ENCODE measurements around the gene MCTP1.

MCTP1 gene

DNA sequence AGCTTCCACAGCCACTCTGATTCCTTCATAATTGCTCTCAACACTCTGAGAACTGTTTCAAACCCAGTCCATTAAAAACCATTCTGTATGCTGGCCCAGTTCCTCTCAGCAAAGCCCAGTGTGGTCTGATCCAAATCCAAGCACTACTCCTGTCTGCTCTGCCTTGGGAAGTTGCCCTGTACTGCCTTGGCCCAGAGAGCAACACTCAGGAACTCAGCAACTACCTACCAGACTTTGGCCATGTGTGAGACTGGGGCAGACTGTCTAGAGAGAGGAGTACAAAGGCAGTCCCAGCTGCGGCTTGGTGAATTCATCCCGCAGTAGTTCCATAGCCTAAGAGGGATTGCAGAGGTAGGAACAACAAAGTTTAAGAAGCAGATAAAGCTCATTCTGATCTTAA lies 214.4 kb downstream of the MCTP1 start:
- no peak for DNase-seq

DNA sequence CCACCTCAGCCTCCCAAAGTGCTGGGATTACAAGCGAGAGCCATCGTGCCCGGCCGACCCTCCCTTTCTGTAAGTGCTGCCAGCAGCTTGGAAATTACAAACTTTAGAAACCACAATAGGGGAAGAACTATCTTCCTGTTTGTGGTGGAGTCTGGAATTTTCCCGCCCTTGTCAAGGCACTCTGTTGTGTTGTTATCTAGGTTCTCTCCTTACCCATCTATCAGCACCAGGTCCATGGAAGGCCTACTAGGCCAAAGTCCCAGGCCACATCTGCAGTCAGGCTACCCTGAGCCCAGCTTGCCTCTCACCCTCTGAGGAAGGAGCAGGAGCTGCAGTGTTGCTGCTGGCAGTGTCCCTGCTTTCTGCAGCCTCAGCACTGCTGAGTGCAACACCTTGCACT lies 214.9 kb downstream of the MCTP1 start:
- no peak for DNase-seq

DNA sequence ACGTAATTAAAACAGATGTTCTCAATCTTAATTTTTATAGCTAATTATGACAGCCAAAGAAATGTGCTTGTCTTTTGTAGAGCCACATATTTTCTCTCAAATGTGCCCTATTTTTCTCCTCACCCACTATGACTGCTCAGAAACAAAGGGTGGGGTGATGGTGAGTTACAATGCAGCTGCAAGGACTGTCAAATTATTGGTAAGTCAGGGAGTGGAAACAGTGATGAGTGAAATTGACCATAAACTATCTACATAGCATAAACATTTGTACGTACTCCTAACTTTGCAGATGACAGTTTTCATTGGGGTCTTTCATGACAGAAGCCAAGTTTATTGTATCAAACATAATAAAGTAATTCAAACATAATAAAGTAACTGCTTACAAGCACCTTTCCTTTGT lies 215.9 kb downstream of the MCTP1 start:
- DNase-seq = no peak

DNA sequence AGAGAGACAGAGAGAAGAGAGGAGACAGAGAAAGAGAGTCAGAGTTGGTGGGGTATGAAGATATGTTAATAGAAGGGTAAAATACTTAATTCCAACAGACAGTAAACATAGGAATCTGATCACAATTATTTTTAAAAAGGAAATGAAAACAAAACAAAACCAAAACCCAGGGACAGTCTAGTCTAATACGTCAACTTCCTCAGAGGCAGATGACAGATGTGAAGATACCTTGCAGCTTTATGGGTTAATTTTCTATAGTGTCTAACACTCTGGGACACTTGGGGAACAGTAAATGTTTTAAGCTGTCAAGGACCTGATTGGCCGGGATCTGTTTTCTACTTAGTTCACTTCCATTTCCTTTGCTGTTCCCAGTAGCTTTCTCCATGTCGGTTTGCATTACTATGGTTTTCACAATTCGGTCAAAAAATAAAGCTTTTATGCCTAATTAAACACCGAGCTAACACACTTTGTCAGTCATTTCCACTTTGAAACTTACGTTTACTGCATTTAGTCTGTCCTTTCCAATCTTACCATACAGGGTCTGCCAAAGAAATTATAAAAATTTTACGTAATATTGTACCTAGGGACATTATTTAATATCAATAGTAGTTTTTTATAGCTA lies 216.5 kb downstream of the MCTP1 start:
- DNase-seq = no peak

DNA sequence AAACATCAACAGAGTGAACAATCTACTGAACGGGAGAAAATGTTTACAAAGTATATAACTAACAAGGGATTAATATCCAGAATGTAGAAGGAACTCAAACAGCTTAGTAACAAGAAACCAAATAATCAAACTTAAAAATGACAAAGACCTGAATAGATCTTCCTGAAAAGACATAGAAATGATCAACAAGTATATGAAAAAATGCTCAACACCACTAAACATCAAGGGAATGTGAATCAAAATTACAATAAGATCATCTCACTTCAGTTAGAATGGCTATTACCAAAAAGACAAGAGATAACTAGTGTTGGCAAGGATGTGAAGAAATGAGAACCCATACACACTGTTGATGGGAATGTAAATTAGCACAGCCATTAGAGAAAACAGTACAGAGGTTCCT lies 218.8 kb downstream of the MCTP1 start:
- DNase-seq = no peak

DNA sequence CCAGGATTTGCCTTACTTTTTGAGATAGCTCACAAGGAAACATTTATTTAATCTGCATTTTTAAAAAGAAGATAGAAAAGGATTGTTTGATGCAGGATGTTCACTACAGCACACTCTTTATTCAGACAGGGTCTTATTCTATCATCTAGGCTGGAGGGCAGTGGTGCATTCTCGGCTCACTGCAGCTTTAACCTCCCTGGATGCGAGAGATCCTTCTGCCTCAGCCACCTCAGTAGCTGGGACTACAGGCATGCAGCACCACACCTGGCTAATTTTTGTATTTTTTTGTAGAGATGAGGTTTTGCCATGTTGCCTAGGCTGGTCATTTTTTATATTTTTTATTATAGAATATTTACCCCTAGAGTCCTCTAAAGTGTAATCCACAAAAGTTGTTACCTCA lies 221.4 kb downstream of the MCTP1 start:
- DNase-seq = no peak

DNA sequence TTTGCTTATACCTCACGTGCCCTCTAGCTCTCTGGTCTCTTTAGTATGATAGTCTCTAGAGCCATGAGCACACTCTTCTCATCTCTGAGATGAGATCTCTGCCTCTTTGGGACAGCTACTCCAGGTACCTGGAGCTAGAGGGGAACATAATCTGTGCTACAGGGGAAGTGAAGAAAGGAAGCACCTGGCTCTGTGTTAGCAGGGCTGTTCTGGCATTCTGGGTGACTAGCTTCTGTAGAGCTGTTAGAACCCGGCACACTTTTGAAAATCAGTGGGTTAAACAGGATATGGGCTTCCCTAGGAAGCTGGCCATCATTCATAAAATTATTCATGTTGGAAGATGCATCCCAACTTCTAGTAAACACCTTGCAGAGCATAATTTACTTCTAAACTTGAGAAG lies 224.8 kb downstream of the MCTP1 start:
- DNase-seq = no peak

DNA sequence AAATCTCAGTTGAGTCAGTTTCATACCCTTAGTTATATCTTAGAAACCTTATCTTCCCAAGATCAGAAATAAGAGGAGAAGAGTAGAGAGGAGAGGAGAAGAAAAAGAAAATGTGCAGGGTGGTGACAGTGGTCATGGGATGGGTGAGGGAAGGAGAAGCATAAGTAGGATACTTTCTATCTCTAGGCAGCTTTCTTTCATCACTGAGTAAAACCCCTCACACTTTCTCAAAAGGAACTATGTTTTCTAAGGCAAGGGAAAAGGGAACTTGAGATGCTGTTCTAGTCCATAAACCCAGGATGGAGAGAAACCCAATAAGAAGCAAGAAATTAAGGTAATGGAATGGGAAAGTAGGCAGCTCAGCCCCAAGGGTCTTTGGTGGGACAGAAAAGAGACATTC lies 225.3 kb downstream of the MCTP1 start:
- DNase-seq = no peak

DNA sequence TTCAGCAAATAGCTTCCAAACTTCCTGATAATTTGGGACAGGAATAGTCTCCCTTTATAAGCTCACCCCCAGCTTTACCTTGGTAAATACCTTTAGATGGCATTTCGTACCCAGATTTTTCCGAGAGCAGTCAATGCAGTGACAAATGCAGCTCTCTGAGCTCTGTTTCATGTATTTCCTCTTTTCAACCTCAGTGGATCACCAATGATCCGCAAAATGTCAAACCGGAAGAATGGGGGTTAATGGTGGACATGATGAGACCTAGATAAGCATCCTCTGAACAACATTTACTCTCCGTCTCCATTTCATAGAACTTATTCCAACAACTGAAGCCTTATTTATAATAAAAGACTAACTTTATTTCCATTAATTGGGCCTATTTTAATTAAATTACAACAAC lies 227.3 kb downstream of the MCTP1 start:
- DNase-seq = no peak

DNA sequence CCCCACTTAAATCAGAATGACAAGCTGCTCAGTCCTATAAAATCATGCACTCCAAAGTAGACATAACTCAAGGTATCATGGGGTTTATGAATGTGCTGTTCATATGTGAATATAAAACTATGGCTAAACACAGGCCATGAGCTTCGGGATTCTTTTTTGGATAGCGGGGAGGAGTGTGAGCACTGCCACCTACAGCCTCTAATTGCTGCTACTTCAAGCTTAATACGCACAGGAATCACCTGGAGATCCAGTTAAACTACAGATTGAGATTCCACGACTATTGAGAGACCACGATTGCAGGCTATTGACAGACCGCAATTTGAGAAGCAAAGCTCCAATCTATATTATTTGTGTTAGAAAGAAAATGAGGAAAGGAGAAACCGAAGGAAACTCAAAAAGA lies 231.6 kb downstream of the MCTP1 start:
- DNase-seq = no peak

DNA sequence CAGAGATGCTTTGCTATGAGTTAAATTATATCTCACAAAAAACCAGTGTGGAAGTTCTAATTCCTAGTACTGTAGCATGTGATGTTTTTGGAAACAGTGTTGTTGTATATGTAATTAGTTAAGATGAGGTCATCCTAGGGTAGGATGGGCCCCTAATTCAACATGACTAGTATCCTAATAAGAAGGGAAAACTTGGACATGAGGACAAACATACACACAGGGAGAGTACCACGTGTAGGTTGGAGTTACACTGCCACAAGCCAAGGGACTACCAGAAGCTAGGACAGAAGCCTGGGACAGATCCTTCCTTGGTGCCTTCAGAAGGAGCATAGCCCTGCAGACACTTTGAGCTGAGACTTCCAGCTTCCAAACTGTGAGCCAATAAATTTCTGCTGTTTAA lies 234.2 kb downstream of the MCTP1 start:
- no peak for DNase-seq

DNA sequence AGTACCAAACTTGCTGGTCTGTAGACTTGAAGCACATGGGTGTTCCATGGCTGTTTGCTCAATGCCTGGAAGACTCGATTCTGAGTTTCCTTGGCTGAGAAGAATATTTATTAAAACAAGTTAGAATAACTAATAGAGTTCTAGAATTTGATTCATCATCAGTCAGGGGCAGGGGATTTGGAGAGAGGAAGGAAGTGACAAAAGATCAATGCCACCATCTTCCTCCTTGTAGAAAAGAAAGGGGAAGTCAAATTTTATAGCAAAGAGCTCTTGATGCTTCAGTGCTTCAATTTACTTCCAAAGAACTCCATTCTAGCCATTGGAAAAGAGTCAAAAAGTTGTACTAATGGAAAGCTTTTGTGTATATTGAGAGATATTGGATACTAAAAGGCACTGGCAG lies 236.3 kb downstream of the MCTP1 start:
- no peak for DNase-seq

DNA sequence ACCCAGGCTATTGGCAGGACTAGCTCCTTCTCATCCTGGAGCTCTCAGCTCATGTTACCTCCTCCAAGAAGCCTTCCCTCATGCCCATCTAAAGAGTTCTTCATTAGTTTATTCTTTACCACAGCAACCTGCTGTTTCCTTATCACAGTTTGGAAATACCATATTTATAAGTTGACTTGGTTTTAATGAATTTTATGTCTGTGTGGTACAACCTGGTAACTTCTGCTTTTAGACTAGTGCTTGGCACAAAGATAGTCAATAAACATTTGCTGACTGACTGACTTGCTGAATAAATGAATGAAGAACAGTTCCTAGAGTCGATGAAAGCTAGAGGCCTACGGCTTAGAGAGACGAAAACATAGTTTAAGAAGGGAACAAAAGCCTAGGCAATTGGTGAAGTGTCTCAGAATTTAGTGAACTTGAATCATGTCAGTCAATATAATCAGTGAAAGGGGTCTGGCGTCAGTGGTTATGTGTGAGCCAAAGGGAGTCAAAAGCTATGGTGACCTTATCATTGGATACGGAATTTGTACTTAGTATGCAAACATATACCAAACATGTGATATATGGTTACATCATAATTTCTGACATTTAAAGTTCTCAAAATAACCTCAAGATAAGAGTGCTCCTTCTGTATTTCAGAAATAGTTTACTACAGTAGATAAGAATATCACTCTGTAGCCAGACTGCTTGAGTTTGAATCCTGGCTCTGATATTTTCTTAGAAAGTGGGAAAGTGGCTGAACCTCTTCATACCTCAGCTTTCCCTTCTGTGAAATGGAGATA lies 239.5 kb downstream of the MCTP1 start:
- no peak for DNase-seq

DNA sequence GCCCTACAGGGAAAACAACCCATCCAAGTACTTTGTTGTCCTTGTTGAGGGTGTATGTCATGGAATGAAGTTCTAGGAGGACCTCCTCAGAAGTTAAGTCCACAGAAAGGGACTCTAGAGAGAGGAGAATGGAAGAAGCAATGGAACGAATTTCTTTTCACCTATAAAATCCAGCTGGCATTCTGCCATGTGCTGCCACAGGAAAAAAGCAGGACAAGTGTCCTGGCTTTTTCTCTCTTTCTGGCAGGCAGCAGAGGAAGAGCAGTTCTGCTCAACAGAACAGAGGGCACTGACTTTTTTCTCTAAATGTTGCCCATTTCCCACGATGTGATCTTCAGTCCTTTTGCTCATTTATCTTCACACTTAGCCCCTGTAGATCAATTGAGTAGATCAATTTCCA lies 240.8 kb downstream of the MCTP1 start:
- DNase-seq = no peak

DNA sequence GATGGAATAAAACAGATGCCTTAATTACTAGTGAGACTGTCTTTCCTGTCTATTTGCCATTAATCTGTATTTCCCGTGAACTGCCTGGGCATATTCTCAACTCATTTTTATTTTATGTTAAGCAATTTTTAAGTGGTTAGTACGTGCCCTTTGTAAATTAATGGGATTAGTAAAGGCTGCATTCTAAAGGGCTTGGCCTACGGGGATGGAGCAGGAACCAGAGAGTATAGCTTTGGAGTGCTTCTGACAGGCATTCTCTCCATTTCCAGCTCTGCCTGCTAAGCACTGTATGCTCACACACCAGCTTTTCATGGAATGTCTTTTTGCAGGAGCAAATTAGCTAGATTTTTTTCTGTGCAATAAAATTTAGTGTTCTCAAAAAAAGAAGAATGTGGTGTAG lies 241.2 kb downstream of the MCTP1 start:
- no peak for DNase-seq

DNA sequence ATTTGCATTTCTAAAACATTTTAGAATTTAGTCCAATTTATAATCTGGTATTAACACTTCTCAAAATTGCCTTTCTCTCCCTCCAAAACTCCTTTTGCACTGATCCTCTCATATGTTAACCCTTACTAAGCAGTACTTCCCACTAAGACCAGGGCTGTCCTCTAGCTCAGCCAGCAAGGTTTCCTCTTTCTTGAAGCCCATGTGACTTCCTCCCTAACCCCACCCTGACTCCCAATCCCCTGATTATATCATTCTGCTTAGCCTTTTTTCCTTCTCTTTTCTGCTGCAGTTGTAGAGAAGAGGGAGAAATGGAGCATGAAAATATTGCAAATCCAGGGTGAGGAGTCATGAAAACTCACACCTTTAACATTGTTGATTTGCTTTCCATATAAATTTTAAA lies 241.7 kb downstream of the MCTP1 start:
- DNase-seq = no peak

DNA sequence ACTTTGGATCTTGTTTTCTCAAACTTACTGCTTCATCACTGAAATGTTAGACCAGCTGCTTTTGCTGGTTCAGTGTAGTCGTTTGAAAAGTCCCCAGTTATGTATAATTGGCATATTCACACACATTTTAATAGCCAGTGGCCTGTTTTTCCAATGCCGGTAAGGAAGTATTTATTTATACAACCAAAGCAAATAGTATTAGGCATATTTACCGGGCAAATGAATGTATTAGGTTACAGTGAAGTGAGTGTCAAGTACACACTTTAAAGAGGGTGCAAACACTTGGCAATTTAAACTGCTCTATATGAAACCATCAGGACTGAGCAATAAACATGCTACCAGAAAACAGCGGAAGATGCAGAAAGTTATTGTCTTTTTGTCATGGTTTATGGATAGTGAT lies 242.9 kb downstream of the MCTP1 start:
- DNase-seq = no peak

DNA sequence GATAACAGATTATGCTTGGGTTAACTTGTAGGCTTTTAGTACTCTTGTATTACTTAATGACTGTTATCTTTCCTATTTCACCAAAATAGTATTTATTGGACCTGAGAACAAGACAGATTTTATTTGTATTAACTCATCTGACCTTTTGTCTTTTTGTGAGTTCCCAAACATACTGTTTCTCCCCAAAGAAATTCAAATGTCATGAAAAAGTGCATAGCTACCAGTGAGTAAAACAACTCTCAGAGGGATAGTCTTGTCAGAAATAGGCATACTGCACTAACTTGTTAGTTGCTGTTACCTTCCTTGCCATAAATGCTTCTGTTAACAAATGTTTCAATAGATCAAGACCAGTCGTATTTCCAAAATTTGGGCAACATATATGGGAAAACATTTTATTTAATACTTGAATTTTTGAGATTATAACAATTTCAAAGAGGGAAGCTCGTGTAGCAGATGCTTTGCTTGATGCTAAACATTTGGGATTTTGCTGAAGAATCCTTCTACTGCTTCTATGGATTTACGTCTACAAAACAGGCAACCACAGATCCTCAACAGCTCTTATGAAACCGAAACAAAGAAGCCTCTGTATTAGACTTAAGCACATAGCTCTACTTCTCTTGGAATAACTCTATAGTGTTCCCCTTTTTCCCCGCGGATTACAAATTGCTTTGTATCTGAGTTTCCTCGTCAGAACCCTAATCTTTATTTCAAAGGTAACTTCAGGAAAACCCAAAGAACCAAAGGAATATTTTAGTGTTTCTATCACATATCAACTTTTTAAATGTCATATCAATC lies 248.8 kb downstream of the MCTP1 start:
- no peak for DNase-seq

DNA sequence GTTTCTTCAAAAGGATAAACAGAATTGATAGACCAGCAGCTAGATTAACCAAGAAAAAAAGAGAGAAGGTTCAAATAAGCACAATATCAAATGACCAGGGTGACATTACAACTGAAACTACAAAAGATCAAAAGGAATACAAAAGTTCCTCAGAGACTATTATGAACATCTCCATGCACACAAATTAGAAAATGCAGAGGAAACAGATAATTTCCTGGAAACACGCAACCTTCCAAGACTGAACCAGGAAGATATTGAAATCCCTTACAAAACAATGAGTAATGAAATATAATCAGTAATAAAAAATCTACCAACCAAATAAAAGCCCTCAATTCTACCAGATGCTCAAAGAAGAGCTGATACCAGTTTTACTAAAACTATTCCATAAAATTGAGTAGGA lies 252.1 kb downstream of the MCTP1 start:
- DNase-seq = no peak

DNA sequence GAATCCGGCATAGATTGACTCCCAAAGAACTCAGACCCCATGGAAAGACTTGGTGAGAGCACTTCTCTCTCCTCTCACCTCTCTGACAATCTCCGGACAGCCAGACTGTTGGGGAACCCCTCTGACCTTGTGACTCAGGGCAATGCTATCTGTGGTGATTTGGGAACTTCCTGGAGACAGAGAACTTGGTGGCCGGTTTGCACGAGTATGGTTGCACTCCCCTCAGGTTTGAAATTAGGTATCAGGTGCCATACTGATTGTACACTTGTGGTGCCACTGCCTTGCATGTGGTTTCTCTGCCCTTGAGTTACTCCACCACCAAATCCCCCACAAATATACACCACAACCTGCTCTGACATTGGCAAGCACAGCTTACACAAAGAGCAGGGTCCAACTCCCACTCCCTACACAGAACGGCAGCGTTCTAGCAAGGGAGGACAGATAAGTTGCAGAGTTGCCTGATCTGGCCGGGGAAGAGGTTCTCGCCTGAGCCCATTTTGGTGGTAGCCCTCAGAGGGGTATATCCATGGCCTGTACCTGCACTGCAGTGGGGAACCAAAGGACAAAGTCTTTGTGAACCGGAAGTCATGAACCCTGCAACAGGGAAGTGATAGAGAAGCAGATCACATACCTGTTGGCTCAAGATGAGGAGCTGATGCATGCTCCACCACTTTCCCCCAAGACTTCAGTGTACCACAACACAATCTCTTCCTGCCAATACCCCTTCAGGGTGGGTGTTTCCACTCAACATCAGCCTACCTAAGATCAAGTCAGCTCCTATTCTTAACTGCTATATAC lies 255.1 kb downstream of the MCTP1 start:
- DNase-seq = peak; percentile 6

DNA sequence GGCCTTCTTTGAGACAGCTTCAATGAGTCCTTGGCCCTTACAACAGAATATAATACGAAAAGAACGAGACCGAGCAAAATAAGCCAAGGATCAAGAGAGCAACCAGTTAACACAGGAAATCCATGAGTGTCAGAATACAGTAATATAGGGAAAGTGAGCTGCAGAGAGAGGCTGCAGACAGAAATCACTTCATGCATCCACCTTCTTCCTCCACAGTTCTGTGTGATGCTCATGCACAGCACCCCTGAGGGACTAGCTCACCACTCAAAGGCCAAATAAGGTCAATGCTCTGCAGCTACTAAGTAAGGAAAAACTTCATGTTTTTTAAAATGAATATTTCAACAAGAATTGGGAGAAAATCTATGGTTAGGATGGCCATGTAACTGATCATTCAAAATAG lies 257.1 kb downstream of the MCTP1 start:
- no peak for DNase-seq

DNA sequence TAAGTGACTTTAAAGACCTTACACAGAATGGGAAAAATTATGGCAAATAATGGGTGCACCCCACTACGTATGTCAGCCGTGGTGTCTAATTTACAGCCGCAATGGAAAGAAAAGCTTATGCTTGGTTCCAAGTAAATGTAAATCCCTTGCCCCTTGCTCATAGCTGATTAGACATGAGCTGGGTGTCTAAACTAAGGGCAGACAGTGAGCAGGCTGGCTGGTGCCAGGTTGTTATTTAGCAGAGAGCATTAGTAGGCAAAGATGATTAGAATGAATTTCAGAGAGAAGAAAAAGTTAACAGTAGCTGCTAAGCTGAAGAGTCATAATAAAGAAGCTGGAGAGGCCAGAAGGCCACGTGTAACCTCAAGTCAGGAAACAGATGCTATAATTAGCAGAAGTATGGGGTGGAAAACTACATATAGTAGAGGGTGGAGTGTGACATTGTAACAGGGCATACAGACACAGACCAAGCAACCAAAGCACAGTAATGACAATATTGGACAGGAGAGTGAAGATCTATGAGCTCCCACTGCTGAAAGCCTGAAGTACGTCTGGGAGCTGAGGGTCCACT lies 257.7 kb downstream of the MCTP1 start:
- no peak for DNase-seq

DNA sequence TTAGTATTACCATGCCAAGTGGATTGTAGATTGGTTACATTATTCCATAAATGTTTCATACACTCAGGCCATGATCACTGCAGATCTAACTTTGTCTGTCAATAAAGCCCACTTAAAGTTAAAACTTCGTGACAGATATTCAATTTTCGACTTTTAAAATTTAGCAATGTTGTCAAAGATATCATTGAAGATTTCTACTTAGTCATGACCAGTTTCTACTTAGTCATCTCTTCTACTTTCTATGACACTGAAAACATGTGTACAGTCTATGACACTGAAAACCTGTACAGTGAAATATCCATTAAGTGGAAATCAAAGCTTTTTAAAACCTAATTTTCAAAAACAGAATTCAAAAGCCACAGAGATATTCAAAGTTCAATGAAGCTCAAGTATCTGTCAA lies 258.2 kb downstream of the MCTP1 start:
- DNase-seq = no peak

All from EL (cell line).